NCI-H1048 (cell line): ENCODE results near the gene MPRIP.
A peak's percentile ranks its signal among the peaks of the same experiment; 100 is the strongest.

ENCODE experiments used
- DNase-seq: peaks from one replicate; lab custom pipeline; 2025; lab: John Stamatoyannopoulos, UW

The MPRIP gene

DNA sequence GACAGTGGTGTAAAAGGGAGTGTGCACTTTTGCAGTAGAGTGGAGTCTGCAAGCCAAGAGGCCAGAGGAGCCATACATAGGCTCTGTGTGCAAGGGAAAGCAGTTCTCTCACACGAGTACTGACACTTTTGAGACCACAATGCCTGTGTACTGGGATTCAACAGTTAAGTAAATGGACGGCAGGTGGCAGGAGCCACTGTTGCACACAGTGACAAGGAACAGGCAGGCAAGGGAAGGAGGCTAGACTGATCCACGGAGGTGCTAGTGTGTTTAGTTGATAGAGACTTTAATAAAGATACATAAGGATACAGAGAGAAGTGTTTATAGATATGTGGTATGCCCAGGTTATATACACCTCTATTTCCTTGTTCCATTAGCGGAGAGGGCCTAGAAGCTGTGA lies 67.0 kb downstream of the MPRIP start:
- no peak for DNase-seq

DNA sequence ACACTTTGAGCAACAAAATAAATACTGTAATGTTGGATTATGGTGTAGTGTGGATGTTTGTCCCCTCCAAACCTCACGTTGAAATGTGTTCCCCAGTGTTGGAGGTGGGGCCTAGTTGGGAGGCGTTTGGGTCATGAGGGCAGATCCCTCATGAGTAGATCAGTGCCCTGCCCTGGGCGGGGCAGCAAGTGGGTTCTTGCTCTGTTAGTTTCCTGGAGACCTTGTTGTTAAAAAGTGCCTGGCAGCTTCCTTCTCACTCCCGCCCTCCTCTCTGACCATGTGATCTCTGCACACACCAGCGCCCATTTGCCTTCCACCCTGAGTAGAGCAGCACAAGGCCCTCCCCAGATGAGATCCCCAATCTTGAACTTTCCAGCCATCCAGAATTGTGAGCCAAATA lies 67.7 kb downstream of the MPRIP start:
- DNase-seq: no peak

DNA sequence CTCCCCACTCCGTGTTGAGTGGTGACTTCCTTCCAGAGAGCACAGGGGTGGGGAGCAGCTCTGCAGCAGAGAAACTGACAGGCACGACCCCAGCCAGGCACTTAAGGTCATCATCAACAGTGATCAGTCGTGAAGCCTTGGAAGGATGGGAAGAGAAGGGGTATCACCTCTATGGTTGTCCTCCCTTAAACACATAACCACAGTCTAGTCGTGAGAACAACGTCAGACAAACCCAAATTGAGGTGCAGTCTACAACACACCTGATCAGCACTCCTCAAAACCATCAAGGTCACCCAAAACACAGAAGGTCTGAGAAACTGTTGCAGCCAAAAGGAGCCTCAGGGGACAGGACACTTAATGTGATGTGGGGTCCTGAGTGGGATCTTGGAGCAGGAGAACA lies 68.3 kb downstream of the MPRIP start:
- DNase-seq: no peak

DNA sequence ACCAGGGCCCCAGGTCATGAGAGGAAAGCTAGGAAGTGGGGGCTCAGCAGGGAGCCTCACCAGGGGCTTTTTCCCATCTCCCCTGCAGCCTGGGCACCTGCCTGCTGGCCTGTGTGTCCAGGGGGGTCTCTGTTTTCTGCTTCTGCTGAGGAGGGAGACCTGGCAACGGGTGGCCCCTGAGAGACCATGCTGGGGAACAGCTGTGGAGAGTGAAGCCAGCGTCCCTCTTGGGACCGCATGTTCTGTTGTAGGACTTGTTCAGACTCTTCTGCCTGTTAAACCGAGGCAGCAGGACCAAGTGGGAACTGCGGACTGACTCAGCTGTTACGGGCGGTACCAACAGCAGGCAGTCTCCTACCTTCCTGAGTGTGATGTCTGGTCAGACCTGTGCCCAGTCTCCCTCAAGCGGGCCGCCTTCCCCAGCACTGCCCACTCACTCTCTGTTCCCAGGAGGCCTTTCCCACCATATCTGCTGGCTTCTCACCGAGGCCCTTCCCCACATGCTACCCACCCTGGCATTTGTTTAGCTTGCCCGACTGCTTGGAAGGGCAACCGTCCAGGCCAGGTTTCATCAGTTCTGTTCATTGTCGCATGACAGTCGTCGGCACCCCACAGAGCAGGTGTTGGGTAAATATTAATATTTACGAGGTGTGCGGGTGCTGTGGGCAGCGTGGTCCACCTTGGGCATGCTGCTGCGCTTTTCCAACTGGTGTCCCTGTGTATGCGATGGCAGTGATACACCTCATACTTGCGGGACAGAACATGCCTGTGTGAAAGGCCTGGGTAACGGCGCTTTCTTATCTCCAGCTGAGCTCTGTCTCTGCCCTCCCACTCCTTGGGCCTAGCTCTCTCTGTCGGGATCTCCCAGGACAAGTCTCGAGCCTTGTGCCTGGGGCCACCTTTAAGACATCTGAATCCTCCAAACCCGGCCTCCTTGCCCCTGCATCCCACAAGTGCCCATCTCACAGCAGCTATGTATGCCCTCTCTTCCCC lies 69.4 kb downstream of the MPRIP start:
- no peak for DNase-seq

DNA sequence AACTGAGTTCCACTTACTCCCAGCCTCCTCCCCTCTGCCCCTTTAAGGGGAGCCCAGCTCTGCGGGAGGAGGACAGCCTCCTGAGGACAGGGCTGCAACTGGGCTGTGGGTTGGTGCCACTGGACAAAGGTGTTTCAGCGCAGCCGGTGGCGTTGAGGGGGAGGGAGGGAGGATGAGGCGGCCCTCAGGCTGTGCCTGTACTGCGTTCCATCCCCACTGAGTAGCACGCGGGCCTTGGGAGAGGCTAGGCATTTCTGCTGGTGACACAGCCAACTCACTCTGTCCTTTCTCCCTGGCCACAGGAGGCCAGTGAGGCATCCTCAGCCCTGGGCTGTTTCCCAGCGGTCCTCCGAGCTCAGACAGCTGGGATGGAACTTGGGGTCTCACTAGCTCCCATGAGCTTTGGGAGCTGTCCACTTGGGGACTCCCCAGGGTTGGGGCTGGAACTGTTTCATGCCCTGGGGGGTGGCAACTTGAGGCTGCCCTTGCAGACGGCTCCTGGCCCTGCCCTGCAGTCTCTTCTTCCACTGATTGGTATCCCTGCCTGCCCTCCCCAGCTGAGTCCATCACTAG lies 70.5 kb downstream of the MPRIP start:
- no peak for DNase-seq

DNA sequence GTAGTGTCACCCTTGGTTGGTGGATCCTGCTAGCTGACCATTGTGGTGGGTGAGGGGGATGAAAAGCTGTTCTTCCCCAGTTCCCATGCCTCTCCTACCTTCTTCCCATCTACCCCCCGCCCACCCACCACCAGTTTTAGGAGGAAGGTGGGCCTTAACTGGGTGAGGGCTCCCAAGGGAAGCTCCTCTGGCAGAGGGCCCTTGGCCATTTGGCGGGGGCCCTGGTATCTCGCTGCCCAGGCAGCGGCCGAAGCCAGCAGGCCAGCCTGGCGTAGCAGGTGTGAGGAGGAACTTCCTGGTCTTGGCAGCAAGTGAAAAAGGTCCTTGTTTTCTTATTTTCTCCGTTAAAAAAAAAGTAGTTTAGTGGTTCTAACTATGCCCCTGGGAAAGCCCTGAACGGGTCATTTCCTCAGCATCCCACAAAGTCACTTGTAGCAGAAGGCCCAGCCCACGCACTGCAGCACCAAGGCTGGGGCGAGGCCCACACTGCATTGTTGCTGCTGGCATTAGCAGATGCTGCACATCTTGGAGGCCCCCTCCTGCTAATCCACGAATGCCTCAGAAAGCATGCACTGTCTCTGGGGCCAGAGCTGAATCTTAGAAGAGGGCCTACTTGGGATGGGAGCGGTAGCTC lies 72.5 kb downstream of the MPRIP start:
- no peak for DNase-seq

DNA sequence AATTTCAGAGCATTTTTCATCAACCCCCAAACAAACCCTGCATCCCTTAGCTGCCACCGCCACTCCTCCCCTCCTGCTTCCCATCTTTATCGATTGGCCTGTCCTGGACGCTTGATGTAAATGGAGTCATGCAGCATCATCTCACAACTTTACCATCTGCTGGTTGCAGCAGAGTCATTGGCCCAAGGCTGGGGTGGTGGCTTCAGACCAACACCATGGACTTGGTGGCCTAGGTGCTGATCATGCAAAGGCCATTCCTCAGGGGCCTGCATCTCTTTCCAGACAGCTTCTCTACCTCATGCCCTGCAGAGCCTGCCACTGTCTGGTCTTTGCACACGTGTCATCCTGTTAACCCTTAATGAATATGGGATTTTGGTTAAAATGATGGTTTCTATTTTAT lies 73.4 kb downstream of the MPRIP start:
- DNase-seq: no peak

DNA sequence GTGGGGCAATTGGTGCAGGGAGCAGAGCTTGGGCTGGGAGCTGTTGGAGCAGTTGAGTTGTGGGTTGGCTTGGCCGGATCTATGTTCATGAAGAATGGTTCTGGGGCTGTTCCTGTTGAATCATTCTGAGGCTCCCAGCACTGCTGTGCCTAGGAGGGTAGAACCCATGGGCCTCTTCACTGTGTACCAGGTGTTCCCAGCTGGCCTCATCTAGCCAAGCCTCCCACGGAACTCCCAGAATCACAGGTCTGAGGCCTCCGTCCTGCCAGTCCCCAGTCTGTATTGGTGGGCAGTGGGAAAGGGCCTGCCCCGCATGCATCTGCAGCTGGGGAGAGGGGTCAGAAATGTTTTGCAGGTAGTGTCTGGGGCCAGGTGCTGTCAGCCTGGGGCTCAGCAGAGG lies 74.1 kb downstream of the MPRIP start:
- no peak for DNase-seq

DNA sequence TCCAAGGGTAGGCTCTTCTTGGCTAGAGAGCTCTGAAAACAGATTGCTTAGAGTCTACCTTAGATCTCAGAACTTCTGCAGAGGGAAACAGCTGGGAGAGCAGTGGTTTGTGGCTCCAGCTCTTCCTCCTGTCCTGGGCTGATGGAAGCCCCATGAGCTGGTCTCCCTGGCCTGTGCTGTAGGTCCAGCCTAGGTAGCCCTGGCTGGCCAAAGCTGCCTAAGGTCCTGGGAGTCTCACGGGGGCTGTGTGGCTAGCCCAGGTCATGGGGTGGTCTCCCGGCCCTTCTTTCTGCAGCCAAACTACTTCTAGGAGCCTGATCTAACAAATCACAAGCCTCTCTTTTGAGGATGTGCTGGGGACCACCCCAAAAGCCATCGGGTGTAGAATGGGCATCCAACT lies 75.7 kb downstream of the MPRIP start:
- no peak for DNase-seq

DNA sequence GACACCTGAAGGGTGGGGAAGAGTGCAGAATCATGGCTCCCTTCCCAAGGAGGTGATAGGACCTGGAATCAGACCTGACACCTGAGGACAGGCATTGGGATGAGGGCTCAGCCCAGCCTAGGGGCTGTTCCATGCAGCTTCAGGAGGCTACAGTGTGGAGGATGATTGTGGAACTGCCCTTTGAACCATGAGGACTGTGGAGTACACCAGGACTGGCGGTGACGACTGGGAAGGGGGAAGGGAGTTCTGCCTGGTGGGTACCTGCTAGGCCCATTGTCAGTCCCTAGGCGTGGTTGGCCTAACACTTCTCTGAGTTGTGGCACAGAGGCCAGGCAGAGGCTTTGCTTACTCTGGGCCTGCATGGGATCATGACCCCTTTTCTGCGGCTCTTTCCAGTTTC lies 76.1 kb downstream of the MPRIP start:
- DNase-seq: no peak

DNA sequence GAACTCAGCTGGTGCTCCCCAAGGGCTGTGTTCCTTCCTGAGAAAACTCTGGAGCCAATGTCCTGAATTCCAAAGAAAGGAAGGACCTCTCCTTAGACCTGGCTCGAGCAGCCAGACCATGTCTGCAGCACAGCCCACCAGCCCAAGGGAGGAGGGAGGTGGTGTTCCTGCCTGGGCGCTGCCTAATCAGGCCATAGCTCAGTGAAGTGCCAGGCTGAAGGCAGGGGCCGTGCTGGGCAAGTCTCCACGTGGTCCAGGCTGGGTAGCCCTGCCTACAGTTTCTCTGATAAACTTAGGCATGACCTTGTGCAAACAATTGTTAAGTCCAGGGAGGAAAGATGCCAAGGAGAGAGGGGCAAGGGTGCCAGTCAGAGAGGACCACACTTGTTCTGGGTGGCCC lies 76.8 kb downstream of the MPRIP start:
- DNase-seq: no peak

DNA sequence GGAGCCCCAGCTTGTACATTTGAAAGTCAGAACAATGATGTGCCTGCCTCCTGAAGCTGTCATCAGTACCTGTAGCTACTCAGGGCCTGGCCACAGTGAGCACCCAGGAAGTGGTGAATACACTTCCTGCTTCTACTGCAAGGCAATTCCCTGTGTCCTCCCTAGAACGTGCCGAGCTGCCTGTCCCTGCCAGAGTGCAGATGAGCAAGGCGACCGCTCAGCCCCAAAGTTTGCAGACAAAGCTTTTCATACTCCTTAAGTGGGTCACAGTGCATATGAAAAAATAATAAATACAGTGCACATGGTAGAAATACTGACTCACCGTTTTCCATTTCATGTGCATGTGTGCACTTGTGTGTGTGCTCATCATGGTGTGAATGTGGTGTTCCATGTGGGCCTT lies 77.3 kb downstream of the MPRIP start:
- DNase-seq: no peak

DNA sequence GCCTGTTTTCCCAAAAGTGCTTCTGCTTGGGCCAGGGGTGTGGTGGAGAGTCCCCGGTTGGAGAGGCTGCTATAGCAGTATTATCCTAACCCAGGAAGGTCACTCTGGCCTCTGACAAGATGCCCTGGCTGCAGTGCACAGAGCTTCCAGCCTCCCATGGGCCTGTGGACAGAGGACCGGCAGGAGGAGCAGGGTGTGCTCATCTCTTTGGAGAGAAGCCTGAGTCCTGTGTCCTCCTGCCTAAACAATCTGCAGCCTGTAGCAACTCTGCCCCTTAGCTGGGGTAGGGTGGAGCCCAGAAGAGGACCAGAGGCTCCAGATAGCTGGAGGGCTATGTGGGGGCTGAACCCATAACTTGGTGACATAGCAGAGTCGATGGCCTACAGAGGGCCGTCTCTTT lies 78.0 kb downstream of the MPRIP start:
- DNase-seq: no peak

DNA sequence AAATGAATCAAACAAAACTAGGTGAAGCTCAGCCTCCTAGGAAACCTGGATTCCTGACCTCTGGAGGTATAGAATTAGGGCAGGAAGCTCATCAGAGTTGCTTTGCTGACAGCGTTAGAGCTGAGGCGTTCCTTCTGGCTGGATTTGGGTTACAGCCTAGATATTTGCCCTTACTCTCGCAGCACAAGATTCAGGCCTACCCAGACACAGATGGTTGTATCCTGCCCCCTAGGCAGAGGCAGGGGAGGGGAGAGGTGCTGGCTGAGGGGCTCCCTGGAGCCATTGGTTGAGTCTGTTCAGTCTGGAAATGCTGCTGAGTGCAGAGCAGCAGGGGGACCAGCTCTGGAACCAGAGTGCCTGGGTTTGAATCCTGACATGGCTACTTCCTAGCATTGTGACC lies 78.4 kb downstream of the MPRIP start:
- no peak for DNase-seq

DNA sequence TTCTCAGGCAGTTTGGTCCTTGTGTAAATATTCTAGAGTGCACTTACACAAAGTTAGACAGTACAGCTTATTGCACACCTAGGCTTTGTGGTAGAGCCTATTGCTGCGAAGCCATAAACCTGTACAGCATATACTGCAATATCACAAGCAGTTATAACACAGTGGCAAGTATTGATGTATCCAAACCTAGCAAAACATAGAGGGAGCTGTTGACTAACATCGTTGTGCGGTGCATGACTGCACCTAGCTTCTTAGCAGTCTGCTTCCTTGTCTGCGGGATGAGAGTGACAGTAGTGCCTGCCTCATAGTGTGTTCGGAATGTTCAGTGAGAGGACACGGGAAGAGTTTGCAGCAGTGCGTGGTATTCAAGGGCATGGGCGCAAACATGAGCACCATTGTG lies 78.9 kb downstream of the MPRIP start:
- no peak for DNase-seq

DNA sequence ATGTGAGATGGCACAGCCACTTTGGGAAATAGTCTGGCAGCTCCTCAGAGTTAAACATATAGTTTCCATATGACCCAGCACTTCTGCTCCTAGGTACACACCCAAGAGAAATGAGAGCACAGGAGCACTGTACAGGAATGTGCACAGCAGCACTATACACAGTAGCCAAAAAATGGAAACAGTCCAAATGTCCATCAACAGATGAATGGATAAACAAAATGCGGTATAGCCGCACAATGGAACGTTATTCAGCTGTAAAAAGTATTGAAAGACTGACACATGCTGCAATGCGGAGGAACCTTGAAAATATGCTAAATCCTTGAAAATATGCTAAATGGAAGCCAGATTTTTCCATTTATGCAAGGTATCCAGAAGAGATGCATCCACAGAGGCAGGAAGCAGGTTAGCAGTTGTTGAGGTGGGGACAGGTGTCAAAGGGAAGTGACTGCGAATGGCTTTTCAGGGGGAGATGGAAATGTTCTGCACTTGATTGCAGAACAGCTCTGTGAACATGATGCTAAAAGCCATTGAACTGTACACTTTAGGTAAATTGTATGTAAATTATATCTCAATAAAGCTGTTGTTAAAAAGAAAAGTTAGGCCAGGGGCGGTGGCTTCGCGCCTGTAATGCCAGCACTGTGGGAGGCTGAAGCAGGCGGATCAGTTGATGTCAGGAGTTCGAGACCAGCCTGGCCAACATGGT lies 80.7 kb downstream of the MPRIP start:
- peak; percentile 54 for DNase-seq

DNA sequence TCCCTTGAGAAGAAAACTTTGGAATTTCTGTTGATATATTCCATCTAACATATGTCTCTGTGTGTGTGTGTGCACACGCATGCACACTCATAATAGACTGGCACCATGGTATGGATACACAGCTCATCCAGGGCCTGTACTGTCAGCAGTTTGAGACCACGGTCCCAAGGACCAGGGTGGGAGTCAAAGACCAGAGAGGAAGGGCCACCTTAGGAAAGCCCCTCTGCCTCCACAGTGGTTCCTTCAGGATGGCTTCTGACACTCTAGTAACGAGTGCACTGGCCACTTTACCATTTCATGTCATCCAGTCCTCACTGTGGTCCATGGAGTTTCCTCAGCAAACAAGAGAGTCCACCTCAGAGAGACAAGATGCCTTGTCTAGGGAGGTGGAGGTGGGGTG lies 82.1 kb downstream of the MPRIP start:
- DNase-seq: no peak

DNA sequence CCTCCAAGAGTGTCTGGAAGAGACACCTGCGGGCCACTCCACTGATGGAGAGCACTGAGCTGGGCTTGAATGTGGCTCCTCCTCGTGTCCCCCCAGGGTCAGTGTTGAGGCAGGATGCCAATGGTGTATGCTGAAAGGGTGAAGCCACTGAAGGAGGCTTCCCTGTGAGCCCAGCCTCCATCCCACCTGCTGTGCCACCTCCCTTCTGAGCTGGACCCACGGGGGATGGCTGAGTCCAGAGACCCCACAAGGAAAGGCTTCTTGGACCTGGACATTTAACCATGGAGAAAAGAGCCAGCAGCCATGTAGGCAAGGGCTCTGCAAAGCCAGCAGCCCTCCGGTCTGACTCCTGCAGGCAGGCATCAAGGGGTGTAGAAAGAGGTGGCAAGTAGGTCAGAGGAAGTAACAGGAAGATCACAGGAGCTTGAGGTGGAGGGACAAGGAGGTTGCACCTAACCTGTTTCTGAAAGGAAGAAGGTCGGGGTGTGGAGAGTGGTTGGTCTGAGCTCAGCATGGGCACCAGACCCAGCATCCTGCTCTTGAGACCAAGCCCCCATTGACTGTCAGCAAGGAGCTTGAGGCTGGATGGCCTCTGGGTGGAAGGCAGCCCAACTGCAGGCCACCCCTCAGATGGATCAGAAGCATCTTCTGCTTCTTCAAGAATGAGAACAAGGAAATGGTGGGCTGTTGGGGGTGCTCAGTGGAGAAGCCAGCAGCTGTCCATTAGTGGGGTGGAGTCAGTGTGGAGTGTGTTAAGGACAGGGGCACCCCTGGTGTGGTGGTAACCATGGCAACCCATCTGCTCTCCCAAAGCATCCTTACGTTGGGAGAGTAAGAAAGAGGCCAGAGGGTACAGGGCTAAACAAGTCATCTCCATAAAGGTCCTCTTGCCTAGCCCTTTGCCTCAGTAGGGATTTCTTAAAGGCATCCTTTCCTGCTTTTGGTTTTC lies 83.2 kb downstream of the MPRIP start:
- DNase-seq: no peak

DNA sequence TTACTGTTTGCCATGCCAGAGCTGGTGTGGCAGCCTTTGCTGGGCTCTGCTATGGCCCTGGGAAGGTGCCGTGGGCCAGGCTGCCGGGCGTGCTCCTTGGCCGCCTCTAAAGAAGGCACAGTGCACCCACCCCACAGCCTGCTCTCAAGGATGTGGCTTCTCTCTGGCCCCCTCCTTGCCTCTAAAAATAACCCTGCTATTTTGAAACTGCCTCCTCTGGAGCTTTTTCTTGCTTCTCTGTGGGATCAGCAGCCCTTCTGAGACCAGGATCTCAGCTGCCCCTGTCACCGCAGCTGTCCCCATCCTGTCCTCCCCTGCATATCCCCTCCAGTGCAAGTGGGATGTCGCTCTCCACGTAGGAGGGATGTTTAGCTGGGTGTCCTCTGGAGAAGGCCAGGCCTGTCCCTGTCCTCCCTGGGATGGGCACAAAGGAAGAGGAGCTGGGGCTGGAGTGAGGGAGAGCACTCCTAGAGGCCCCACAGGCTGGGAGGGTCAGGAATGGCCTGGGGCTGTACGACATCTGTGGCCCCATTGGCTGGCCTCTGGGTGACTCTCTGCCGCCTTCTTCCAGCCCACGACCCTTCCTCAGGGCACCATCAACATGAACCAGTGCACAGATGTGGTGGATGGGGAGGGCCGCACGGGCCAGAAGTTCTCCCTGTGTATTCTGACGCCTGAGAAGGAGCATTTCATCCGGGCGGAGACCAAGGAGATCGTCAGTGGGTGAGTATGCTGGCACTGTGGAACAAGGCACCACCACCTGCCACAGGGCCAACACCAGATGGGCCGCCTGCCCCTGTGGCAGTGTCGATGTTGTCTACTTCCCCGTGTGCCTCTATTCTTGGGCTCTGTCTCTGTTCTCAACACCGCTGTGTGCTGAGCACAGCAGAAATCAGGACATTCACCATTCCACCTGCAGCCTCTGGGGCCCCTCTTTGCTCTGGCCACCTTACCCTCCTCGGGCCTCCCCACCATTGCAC lies 84.2 kb downstream of the MPRIP start:
- no peak for DNase-seq

DNA sequence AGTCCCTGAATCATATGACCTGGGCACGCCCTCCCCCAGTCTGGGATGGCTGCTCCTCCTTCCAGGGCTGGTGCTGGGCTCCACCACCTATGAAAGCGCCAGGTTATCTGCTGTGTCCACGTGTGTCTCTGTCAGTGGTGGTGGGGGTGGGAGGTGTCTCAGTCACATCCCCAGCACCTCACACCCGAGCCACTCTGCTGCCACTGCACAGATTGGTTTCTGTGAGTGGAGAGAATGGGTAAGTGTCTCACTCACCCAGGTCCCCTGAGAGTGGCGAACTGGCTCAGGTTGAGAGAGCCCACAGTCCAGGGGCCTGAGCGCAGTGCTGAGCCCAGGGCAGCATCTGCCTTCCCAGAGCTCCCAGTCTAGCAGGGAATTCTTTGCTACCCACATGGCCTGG lies 84.9 kb downstream of the MPRIP start:
- no peak for DNase-seq
